ENCODE measurements around the gene KCNA4.
"Not testable (repeated sequence)": the region's sequence is repeated elsewhere in the genome, so short reads cannot be mapped to it uniquely, and the experiment has no call there.

The KCNA4 gene

DNA sequence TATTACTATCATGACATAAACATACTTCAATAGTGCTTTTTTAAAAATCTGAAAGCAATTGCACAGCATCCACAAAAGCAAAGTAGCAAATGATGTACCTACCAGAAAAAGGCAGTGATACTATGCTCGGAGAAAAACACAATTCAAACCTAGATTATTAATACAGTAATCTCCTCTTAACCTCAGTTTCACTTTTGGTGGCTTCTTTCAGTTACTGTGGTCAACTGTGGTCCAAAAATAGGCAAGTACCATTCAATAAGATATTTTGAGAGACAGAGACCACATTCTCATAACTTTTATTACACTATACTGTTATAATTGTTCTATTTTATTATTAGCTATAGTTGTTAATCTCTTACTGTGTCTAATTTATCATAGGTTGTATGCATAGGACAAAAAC lies 20.8 kb downstream of the KCNA4 start:
- no peak for DNase-seq

- peak; percentile 27 for DNase-seq
Measured at GRCh38 chr11:29989174-29989970, 27.5 kb downstream of the KCNA4 start.

DNA sequence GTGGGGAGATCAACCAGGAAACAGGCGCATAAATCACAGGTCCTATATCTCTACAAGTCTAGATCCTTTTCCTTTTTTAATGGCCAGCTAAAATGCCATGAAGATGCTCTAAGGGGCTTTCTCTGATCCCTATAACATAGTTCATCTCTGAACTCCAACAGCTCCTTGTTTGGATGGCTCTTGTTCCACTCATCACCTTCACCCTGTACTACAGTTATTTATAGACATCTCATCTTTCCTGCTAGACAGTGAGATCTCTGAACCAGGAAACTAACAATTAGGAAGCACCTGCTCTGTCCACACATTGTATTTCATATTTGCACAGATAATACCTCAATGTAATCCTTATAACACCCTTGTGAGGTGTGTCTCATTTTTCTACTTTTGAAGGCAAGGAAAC lies 31.6 kb downstream of the KCNA4 start:
- DNase-seq = no peak

DNA sequence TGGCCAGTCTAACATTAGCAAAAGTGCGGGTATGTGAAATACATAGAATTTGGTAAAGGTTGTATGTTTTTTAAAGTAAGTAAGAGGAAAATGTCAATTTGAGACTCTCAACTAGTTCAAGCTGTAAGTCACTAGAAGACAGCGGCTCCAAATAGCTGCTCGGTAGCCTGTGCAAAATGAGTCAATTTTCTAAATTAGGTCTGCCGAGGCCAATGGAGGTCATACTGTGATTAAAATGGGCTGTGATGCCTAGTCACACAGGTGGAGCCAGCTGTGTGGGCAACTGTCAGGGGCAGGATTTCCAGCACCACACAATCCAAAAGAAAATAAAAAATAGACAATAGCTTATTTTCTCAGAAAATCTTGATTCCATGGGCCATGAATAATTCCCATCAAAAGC lies 32.3 kb downstream of the KCNA4 start:
- DNase-seq = no peak

- DNase-seq = no peak
Measured at GRCh38 chr11:29978549-29978948, 38.3 kb downstream of the KCNA4 start.

DNA sequence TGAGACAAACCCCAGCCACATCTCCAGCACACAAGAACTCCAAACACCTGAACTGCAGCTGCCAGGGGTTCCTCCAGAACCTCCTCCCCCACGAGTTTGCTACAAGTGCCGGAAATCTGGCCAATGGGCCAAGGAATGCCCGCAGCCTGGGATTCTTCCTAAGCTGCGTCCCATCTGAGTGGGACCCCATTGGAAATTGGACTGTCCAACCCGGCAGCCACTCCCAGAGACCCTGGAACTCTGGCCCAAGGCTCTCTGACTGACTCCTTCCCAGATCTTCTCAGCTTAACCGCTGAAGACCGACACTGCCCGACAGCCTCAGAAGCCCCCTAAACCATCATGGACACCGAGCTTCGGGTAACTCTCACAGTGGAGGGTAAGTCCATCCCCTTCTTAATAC lies 41.2 kb downstream of the KCNA4 start:
- DNase-seq = not testable (repeated sequence)

- no peak for DNase-seq
Measured at GRCh38 chr11:29963796-29964195, 53.0 kb downstream of the KCNA4 start.

- DNase-seq = no peak
Measured at GRCh38 chr11:29963036-29963435, 53.8 kb downstream of the KCNA4 start.

DNA sequence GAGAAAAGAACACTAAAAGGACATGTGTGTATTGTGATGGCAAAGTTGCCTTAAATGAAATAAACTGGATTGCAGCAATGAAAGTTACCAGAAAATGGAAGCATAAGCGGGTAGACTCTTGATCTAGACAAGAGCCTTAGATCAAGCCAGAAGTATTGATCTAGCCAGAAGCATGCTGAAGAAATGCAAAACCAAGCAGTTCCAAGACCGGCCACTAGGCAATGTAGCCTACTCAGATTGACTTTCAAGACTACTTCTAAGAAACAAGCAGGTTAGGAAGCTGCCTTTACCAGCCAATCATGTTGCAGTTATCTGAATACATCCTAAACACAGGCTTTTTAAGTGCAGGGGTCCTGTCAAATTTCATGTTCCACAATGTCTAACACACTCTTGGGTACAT lies 54.6 kb downstream of the KCNA4 start:
- DNase-seq = no peak
